OCI-LY3 (cell line): ENCODE data around the gene LHX5.

Source experiments
- H2AFZ ChIP-seq: fragments of 200-600, 300-600 bp; shearing (Covaris generic); 2 replicates; pipeline ENCODE4 v1.6.0; 2014; ENCODE audit warnings: antibody characterized with exemption, low read depth, low read length
- H3K27ac ChIP-seq: fragments of 200-600, 300-600 bp; sonication (generic); 2 replicates; pipeline ENCODE4 v1.5.1; 2014; ENCODE audit warnings: mild to moderate bottlenecking, low read length, moderate library complexity, mixed read lengths
- H3K27me3 ChIP-seq: fragments of 200-600, 300-600 bp; sonication (generic); 2 replicates; pipeline ENCODE4 v1.6.1; 2014; ENCODE audit warnings: low read depth, low read length, mixed read lengths
- H3K36me3 ChIP-seq: fragments of 200-600, 300-600 bp; sonication (generic); replicated peaks from 2 replicates; pipeline ENCODE3; 2014; ENCODE audit warnings: low read depth, low read length, mixed read lengths
- H3K4me1 ChIP-seq: fragments of 300-600, 200-600 bp; sonication (generic); 2 replicates; pipeline ENCODE4 v1.6.1; 2014; ENCODE audit warnings: low read length, mixed read lengths
- H3K4me2 ChIP-seq: fragments of 200-600, 300-600 bp; sonication (generic); 2 replicates; pipeline ENCODE4 v1.6.1; 2014; ENCODE audit warnings: low read length, mixed read lengths
- H3K4me3 ChIP-seq: fragments of 300-600, 200-600 bp; sonication (generic); 2 replicates; pipeline ENCODE4 v1.5.1; 2014; ENCODE audit warnings: antibody characterized with exemption, mild to moderate bottlenecking, low read length, moderate library complexity
- H3K79me2 ChIP-seq: fragments of 300-600, 200-600 bp; shearing (Covaris generic); 2 replicates; pipeline ENCODE4 v1.6.1; 2014; ENCODE audit warnings: mild to moderate bottlenecking, low read length, mixed read lengths
- H3K9ac ChIP-seq: fragments of 300-600, 200-600 bp; shearing (Covaris generic); 2 replicates; pipeline ENCODE4 v1.6.0; 2014; ENCODE audit warnings: mild to moderate bottlenecking, low read length, moderate library complexity
- H3K9me3 ChIP-seq: fragments of 200-600, 300-600 bp; shearing (Covaris generic); 2 replicates; pipeline ENCODE4 v1.6.1; 2014; ENCODE audit warnings: low read length, mixed read lengths; ENCODE audit not compliant: insufficient read depth
- H4K20me1 ChIP-seq: fragments of 200-600, 300-600 bp; sonication (generic); 2 replicates; pipeline ENCODE4 v1.6.1; 2016; ENCODE audit warnings: low read length, mixed read lengths; ENCODE audit not compliant: insufficient read depth
- EZH2phosphoT487 ChIP-seq: fragments of 200-600 bp; shearing (Covaris generic); IDR thresholded peaks from 2 replicates; pipeline ENCODE4 v1.6.1; 2018; ENCODE audit warnings: antibody characterized with exemption, mixed run types, low read depth
- TF ChIP-seq, protein P1 (sequence below): fragments of 200-600, 300-600 bp; sonication (generic); IDR thresholded peaks from 2 replicates; pipeline ENCODE4 v1.5.1; 2014; ENCODE audit warnings: antibody characterized with exemption, low read length, low read depth

The LHX5 gene

GRCh38 chr12:113449299-113449698, 22.4 kb downstream of the LHX5 start:
- H2AFZ ChIP-seq, result no peak overlapping the region
- H3K27ac ChIP-seq, result no peak overlapping the region
- H3K9me3 ChIP-seq, result no peaks in the 10 kb centered on the region
- TF ChIP-seq EZH2phosphoT487, result no peak
- TF ChIP-seq, protein P1, sequence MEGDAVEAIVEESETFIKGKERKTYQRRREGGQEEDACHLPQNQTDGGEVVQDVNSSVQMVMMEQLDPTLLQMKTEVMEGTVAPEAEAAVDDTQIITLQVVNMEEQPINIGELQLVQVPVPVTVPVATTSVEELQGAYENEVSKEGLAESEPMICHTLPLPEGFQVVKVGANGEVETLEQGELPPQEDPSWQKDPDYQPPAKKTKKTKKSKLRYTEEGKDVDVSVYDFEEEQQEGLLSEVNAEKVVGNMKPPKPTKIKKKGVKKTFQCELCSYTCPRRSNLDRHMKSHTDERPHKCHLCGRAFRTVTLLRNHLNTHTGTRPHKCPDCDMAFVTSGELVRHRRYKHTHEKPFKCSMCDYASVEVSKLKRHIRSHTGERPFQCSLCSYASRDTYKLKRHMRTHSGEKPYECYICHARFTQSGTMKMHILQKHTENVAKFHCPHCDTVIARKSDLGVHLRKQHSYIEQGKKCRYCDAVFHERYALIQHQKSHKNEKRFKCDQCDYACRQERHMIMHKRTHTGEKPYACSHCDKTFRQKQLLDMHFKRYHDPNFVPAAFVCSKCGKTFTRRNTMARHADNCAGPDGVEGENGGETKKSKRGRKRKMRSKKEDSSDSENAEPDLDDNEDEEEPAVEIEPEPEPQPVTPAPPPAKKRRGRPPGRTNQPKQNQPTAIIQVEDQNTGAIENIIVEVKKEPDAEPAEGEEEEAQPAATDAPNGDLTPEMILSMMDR, result no peak
- H3K79me2 ChIP-seq, result no peaks in the 10 kb centered on the region
- H3K4me1 ChIP-seq, result no peaks in the 10 kb centered on the region
- H4K20me1 ChIP-seq, result no peaks in the 10 kb centered on the region
- H3K9ac ChIP-seq, result no peak overlapping the region
- H3K27me3 ChIP-seq, result peaks cover 8% of the 10 kb centered on the region; the same call in 1 of the 2 replicates
- H3K36me3 ChIP-seq, result no peaks in the 10 kb centered on the region
- H3K4me3 ChIP-seq, result no peak overlapping the region
- H3K4me2 ChIP-seq, result no peak overlapping the region

DNA sequence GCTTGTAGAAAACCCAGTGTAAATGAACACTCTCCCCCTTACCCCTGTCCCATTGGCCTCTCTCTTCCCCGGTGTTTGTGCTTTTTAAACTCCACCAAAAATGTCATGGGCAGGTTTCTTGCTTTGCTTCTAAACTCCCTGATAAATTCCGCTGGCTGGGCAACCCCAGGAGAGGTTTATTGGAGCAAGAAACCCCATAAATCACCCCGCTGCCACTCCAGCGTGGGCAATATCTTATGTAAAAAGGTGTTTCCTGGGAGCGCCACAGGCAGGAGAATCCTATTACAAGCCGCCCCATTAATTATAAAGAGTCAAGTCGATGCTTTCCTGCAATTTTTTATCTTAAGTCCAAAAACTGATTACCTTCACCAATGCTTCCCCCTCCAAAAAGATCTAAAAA, 22.8 kb downstream of the LHX5 start:
- no peaks in the 10 kb centered on the region for H3K79me2 ChIP-seq
- no peak overlapping the region for H3K9ac ChIP-seq
- no peaks in the 10 kb centered on the region for H3K36me3 ChIP-seq
- no peaks in the 10 kb centered on the region for H3K4me1 ChIP-seq
- no peak overlapping the region for H3K4me3 ChIP-seq
- no peaks in the 10 kb centered on the region for H4K20me1 ChIP-seq
- no peak overlapping the region for H3K4me2 ChIP-seq
- no peaks in the 10 kb centered on the region for H3K9me3 ChIP-seq
- H2AFZ ChIP-seq, result no peak overlapping the region
- no peak overlapping the region for H3K27ac ChIP-seq
- no peak for TF ChIP-seq EZH2phosphoT487
- TF ChIP-seq, protein P1, result no peak
- H3K27me3 ChIP-seq, result peaks cover 8% of the 10 kb centered on the region; the same call in 1 of the 2 replicates

DNA sequence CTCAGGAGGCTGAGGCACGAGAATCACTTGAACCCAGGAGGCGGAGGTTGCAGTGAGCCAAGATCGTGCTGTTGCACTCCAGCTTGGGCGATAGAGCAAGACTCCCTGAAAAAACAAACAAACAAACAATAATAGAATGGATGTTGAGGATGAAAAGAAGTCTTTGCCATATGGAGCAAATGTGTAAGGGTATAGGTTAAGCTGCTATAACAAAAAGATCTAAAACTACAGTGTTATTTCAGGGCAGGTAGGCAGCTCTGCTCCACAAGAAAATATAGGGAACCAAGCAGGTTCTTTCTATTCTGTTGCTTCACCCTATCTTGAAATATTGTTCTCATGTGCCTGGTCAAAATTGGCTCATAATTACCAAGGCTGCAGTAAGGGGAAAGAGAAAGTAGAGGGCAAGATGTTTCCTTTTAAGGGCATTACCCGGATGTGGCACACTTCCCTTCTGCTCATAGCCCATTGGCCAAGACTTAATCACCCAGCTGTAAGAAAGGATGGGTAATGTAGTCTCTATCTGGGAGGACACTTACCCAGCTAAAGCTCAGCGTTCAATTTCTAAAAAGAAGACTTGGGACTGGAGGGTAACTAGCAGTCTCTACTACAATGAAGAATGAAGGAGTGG, 26.0 kb downstream of the LHX5 start:
- Histone ChIP-seq H3K36me3 (no peaks in the 10 kb centered on the region), H3K27ac (no peak overlapping the region), H3K4me2 (no peak overlapping the region), H3K27me3 (peaks cover 19% of the 10 kb centered on the region), H4K20me1 (no peaks in the 10 kb centered on the region), H3K9me3 (no peaks in the 10 kb centered on the region), H3K4me3 (no peak overlapping the region), H3K9ac (no peak overlapping the region), H3K4me1 (no peaks in the 10 kb centered on the region), H3K79me2 (no peaks in the 10 kb centered on the region), H2AFZ (no peak overlapping the region; the same call in 1 of the 2 replicates)
- TF ChIP-seq EZH2phosphoT487, result no peak
- TF ChIP-seq, protein P1, result no peak

GRCh38 chr12:113443030-113443539, 28.6 kb downstream of the LHX5 start:
- H3K79me2 ChIP-seq, result no peaks in the 10 kb centered on the region
- no peaks in the 10 kb centered on the region for H4K20me1 ChIP-seq
- H2AFZ ChIP-seq, result no peak overlapping the region
- no peaks in the 10 kb centered on the region for H3K36me3 ChIP-seq
- peaks cover 43% of the 10 kb centered on the region for H3K27me3 ChIP-seq
- no peaks in the 10 kb centered on the region for H3K9me3 ChIP-seq
- no peaks in the 10 kb centered on the region for H3K4me1 ChIP-seq
- H3K4me2 ChIP-seq, result no peak overlapping the region
- H3K9ac ChIP-seq, result no peak overlapping the region
- no peak overlapping the region for H3K27ac ChIP-seq
- no peak overlapping the region for H3K4me3 ChIP-seq
- TF ChIP-seq, protein P1, result no peak
- no peak for TF ChIP-seq EZH2phosphoT487
